Measurements from ENCODE around the gene ASIP. TPM values are rescaled to one million over a fixed set of nuclear protein-coding genes. Genes with fewer than 3 reads are reported as not detected.
A peak's percentile ranks its signal among the peaks of the same experiment; 100 is the strongest.

The ASIP gene
- total and polyA plus RNA-seq, 2 of the 13 experiments (the other 11 are each of a cell fraction or from before 2014, with no cell fraction given), result not detected

DNA sequence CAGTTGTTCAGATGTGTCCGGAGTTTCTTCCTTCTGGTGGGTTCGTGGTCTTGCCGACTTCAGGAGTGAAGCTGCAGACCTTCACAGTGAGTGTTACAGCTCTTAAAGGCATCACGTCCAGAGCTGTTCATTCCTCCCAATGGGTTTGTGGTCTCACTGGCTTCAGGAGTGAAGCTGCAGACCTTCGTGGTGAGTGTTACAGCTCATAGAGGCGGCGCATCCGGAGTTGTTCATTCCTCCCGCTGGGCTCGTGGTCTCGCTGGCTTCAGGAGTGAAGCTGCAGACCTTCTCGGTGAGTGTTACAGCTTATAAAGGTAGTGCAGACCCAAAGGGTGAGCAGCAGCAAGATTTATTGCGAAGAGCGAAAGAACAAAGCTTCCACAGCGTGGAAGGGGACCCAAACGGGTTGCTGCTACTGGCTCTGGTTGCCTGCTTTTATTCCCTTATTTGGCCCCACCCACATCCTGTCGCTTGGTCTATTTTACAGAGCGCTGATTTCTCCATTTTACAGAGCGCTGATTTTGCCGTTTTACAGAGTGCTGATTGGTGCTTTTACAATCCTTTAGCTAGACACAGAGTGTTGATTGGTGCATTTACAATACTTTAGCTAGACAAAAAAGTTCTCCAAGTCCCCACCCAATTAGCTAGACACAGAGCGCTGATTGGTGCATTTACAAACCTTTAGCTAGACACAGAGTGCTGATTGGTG is 35.9 kb upstream of the ASIP start (continued):
- TF ChIP-seq ZMYM3 (CRISPR knock-in tag; IDR thresholded peaks at IDR 0.05), result peak; percentile 48; the same call in 1 of the 2 replicates
- TF ChIP-seq, protein P1, sequence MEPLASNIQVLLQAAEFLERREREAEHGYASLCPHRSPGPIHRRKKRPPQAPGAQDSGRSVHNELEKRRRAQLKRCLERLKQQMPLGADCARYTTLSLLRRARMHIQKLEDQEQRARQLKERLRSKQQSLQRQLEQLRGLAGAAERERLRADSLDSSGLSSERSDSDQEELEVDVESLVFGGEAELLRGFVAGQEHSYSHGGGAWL (CRISPR knock-in tag; IDR thresholded peaks at IDR 0.05), result 0 out of 2 replicates have a peak, but pooled peaks have one; percentile 52
- TF ChIP-seq MAFF (IDR thresholded peaks at IDR 0.05; ENCODE audit: low read depth, low read length), result 0 out of 2 replicates have a peak, but pooled peaks have one; percentile 21
- TF ChIP-seq GABPB1 (CRISPR knock-in tag; IDR thresholded peaks at IDR 0.05), result peak; percentile 31; the same call in 1 of the 2 replicates
- peak; percentile 80 for TF ChIP-seq ZBED4 (CRISPR knock-in tag; IDR thresholded peaks at IDR 0.05; ENCODE audit: borderline replicate concordance)
- TF ChIP-seq MED1 (CRISPR knock-in tag; IDR thresholded peaks at IDR 0.05), result 0 out of 2 replicates have a peak, but pooled peaks have one; percentile 20
- TF ChIP-seq ARHGAP35 (CRISPR knock-in tag; IDR thresholded peaks at IDR 0.05; ENCODE audit: borderline replicate concordance), result 0 out of 2 replicates have a peak, but pooled peaks have one; percentile 30
- 0 out of 2 replicates have a peak, but pooled peaks have one; percentile 24 for TF ChIP-seq IRF2 (CRISPR knock-in tag; IDR thresholded peaks at IDR 0.05)
- 0 out of 2 replicates have a peak, but pooled peaks have one; percentile 34 for TF ChIP-seq PHF8 (CRISPR knock-in tag; IDR thresholded peaks at IDR 0.05)
- peak; percentile 59; the same call in 1 of the 2 replicates for TF ChIP-seq ZNF280B (CRISPR knock-in tag; IDR thresholded peaks at IDR 0.05; ENCODE audit: borderline replicate concordance)
- TF ChIP-seq NRL (CRISPR knock-in tag; IDR thresholded peaks at IDR 0.05; ENCODE audit: borderline replicate concordance), result peak; percentile 75; the same call in 1 of the 2 replicates
- TF ChIP-seq, protein P2, sequence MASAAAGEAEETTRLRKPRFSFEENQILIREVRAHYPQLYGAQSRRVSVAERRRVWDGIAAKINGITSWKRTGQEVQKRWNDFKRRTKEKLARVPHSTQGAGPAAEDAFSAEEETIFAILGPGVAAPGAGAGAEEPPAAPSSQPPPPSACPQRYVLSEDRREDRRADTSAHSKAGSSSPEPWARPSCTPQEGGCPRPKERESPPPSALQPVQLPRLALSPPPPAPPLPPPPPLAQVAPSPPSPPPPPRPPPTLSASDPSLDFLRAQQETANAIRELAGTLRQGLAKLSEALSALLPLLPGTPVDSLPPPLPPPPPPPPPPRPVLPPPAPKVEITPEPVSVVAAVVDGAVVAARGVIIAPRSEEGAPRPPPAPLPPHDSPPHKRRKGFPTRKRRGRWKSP (CRISPR knock-in tag; IDR thresholded peaks at IDR 0.05), result 0 out of 2 replicates have a peak, but pooled peaks have one; percentile 54
- TF ChIP-seq KAT7 (CRISPR knock-in tag; IDR thresholded peaks at IDR 0.05; ENCODE audit: borderline replicate concordance), result 0 out of 2 replicates have a peak, but pooled peaks have one; percentile 31
- 0 out of 2 replicates have a peak, but pooled peaks have one; percentile 12 for TF ChIP-seq ZBTB49 (CRISPR knock-in tag; IDR thresholded peaks at IDR 0.05; ENCODE audit: borderline replicate concordance)
- peak; percentile 33; the same call in 1 of the 2 replicates for TF ChIP-seq YEATS4 (CRISPR knock-in tag; IDR thresholded peaks at IDR 0.05; ENCODE audit: borderline replicate concordance)
- TF ChIP-seq SRF (IDR thresholded peaks at IDR 0.05; ENCODE audit: low read depth, low read length), result peak; percentile 79
- TF ChIP-seq, protein P3, sequence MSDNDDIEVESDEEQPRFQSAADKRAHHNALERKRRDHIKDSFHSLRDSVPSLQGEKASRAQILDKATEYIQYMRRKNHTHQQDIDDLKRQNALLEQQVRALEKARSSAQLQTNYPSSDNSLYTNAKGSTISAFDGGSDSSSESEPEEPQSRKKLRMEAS (IDR thresholded peaks at IDR 0.05), result 0 out of 2 replicates have a peak, but pooled peaks have one; percentile 26

All from HepG2 (cell line).